ENCODE data around the gene CRLF3. TPM values are rescaled to one million over a fixed set of nuclear protein-coding genes. Genes with fewer than 3 reads are reported as not detected.

Gene CRLF3, protein sequence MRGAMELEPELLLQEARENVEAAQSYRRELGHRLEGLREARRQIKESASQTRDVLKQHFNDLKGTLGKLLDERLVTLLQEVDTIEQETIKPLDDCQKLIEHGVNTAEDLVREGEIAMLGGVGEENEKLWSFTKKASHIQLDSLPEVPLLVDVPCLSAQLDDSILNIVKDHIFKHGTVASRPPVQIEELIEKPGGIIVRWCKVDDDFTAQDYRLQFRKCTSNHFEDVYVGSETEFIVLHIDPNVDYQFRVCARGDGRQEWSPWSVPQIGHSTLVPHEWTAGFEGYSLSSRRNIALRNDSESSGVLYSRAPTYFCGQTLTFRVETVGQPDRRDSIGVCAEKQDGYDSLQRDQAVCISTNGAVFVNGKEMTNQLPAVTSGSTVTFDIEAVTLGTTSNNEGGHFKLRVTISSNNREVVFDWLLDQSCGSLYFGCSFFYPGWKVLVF
- total RNA-seq, result 8.5 and 15.8 TPM in 2 replicates

DNA sequence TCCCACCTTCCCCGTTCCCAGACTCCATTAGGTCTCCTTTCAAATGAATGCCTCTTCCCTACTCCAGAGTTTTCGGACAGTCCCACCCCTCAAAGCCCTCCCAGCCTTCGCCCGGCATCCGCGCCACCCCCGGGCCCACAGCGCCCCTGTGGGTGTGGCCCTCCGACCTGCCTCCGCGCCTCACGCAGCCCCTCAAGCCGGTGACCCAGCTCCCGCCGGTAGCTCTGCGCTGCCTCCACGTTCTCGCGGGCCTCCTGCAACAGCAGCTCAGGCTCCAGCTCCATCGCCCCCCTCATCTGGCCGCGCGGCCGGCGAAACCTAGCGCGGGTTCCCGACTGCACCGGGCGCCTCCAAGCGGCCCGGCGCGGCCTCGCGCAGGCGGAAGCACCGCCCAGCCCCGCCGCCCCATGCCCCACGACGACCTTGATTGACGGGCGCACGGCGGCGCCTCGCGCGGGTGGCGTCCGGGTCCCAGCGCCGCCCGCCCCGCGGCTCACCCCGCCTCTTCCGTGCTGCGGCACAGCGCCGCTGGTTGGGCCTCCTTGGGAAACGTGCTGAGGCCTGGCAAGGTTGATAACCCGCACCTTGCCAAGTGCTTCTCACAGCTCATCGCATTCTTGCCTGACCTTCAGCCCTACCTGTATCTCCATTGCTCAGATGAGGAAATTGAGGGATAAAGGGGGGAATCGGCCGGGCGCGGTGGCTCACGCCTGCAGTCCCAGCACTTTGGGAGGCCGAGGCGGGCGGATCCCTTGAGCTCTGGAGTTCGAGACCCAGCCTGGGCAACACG, at the start of gene CRLF3:
Gene CRLF3 (minus strand): TSS at position 337 of the 790 bp plus-strand sequence. CDS start 41 bp downstream, at position 296.

DNA sequence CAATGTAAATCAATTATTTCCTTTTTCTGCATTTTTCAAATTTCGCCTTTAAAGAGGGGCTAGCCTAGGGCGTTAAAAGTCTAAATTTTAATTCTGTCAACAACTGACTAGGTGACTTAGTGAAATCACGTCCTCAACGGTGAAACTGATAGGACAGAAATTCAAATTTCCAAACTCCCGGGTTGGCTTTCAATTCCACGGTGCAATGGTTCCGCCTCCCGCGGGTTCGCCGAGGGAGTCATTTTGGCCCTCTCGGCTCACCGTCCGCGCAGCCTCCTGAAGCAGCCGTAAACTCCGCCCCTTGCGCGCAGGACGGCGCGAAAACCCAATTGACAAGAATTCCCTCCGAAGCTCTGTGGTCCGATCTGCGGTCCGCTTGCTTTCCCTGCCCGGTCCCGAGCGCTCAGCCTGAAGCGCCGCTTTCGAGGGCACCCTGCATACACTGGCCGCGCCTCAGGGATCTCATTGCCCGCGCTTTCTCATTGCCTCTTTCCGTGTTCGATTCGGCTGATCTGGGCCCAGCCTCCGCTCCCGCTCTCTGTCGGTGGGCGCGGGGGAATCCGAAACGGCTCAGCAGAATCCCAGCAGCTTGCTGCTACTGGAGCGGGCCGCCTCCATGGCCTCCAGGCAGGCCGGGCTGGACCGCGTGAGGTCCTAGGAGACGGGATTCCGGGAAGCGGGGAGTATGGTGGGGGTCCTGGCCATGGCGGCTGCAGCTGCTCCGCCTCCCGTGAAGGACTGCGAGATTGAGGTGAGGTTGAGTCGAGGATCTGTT, 7.4 kb upstream of the CRLF3 start, which contains the start of gene ATAD5:
Gene ATAD5 (plus strand): TSS at position 304 of the 775 bp plus-strand sequence. CDS start 382 bp downstream, at position 686.

Small RNA genes within 50 kb of the gene (small RNA-seq; reads per million reads assigned to genes)
- not detected for gene RNU6-298P

Other genes with a start within 250 kb of the CRLF3 start
- gene ATAD5, start 7.3 kb upstream of the CRLF3 start, total RNA-seq, result 3.7 and 8.0 TPM in 2 replicates
- 9.9 and 13.7 TPM in 2 replicates for gene TEFM, start 81.5 kb upstream of the CRLF3 start, total RNA-seq
- 0.37 and 1.4 TPM in 2 replicates for gene ADAP2, start 97.3 kb upstream of the CRLF3 start, total RNA-seq
- 10.0 and 12.1 TPM in 2 replicates for gene RNF135, start 146.3 kb upstream of the CRLF3 start, total RNA-seq